GM20000 (cell line): ENCODE results near the gene MSI2.
"Not testable (repeated sequence)": the region's sequence is repeated elsewhere in the genome, so short reads cannot be mapped to it uniquely, and the experiment has no call there.

Experiments used
- DNase-seq: peaks from one replicate; pipeline ENCODE4 v3.0.0; 2012; ENCODE audit warnings: low spot score
- TF ChIP-seq, protein P1 (sequence below): IDR thresholded peaks from 2 replicates; pipeline ENCODE4 v1.5.1; 2012; ENCODE audit warnings: mild to moderate bottlenecking, control low read depth; ENCODE audit errors: extremely low read depth, missing control alignments

The MSI2 gene

DNA sequence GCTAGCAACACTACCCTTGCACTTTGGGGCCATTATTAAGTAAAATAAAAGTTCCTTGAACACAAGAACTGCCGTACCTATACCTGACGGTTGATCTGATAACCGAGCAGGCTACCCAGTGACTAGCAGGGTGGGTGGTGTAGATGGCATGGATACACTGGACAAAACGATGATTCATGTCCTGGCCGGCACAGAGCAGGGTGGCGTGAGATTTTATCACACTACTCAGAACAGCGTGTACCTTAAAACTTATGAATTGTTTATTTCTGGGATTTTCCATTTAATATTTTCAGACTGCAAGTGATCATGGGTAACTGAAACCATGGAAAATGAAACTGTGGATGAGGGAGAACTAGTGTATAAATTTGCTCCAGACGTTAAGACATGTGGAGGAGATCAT, 41.0 kb upstream of the MSI2 start:
- no peak for DNase-seq
- TF ChIP-seq, protein P1, sequence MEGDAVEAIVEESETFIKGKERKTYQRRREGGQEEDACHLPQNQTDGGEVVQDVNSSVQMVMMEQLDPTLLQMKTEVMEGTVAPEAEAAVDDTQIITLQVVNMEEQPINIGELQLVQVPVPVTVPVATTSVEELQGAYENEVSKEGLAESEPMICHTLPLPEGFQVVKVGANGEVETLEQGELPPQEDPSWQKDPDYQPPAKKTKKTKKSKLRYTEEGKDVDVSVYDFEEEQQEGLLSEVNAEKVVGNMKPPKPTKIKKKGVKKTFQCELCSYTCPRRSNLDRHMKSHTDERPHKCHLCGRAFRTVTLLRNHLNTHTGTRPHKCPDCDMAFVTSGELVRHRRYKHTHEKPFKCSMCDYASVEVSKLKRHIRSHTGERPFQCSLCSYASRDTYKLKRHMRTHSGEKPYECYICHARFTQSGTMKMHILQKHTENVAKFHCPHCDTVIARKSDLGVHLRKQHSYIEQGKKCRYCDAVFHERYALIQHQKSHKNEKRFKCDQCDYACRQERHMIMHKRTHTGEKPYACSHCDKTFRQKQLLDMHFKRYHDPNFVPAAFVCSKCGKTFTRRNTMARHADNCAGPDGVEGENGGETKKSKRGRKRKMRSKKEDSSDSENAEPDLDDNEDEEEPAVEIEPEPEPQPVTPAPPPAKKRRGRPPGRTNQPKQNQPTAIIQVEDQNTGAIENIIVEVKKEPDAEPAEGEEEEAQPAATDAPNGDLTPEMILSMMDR = no peak

DNA sequence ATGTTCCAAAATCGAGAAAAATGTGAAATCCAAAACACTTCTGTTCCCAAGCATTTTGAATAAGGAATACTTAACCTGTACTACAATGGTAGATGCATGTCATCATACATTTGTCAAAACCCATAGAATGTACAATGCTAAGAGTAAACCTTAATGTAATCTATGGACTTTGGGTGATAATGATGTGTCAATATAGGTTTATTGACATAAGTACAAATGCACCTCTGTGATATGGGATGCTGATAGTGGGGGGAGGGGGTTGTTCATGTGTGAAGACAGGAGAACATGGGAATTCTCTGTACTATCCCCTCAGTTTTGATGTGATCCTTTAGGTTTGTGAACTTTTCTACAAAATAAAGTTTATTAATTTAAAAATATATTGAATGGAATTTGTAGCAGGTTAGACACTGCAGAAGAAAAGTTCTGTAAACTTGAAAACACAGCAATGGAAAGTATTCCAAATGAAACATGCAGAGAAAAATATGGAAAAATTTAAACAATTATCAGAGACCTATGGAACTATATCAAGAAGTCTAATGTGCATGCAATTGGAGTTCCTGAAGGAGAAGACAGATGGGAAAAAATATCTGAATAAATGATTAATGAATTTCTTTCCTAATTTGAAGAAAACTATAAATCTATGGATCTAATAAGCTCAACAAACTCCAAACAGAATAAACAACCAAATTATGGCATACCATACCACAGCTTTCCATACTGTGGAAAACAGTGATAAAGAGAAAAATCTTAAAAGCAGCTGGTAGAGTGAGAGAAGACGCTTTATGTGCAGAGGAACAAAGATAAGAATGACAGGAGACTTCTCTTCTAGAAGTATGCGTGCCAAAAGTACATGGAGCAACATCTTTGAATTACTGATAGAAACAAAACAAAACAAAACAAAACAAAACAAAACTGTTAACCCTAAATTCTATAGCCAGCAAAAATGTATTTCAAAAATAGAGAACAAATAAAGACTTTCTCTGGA, 34.7 kb upstream of the MSI2 start:
- DNase-seq = no peak
- TF ChIP-seq, protein P1 = no peak

DNA sequence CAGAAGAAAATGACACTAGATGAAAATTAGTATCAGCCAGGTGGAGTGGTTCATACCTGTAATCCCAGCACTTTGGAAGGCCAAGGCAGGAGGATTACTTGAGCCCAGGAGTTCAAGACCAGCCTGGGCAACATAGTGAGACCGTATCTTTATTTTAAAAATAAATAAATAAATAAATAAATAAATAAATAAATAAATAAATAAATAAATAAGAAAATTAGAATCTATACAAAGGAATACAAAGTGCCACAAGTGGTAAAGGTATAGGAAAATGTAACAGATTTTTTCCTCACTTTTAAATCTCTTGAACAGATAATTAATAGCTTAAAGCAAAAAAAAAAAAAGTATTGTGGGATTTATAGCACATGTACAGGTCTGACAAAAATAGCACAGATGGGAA, 33.9 kb upstream of the MSI2 start:
- not testable (repeated sequence) for DNase-seq

DNA sequence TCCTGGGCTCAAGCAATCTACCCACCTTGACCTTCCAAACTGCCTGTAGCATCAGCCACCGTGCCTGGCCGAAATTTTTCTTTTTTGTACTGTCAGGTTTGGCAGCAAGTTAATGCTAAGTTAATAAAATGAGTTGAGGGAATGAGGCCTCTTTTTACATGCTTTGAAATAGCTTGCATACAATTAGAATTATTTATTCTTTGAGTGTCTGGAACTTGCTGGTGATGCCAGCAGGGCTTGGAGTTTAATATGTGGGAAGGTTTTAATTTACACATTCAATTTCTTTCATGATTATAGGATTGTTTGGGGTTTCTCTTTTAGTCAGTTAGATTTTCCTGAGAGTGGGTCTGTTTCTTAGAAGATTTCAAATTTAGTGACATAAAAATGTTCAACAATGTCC, 31.2 kb upstream of the MSI2 start:
- DNase-seq = no peak
- TF ChIP-seq, protein P1 = no peak

DNA sequence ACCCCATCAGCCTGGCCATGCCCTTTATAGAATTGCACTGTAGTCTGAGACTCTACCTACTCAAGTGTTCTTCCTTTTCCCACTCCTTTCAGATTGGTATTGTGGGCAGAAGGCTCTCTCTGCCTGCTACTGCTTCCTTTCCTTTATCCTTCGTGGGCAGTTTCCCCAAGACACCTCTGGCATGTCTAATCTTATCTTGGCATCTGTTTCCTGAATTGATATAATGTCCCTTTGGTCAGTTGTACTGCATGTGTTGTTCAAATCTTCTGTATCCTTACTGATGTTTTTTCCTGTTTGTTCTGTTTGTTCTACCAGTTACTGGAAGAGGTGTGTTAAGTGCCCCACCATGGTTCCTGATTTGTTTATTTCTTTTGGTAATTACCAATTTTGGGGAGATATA, 29.5 kb upstream of the MSI2 start:
- TF ChIP-seq, protein P1 = no peak
- DNase-seq = no peak

DNA sequence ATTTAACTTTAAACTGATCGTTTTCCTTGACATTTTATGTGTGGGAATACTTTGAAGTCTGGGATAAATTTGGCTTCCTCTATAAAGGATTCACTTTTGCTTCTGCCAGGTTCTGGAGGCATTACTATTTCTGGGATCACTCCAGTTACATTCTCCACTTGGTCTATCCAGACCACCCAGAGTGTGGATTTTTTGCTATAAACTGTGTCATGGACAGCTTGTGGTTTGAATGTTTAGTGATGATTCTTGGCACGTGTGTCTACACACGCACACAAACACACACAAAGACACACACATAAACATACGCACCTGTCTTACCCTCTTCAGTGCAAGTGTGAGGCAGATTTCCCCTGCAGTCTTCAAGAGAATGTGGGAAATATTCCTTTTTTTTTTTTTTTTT, 27.4 kb upstream of the MSI2 start:
- no peak for DNase-seq
- TF ChIP-seq, protein P1 = no peak

DNA sequence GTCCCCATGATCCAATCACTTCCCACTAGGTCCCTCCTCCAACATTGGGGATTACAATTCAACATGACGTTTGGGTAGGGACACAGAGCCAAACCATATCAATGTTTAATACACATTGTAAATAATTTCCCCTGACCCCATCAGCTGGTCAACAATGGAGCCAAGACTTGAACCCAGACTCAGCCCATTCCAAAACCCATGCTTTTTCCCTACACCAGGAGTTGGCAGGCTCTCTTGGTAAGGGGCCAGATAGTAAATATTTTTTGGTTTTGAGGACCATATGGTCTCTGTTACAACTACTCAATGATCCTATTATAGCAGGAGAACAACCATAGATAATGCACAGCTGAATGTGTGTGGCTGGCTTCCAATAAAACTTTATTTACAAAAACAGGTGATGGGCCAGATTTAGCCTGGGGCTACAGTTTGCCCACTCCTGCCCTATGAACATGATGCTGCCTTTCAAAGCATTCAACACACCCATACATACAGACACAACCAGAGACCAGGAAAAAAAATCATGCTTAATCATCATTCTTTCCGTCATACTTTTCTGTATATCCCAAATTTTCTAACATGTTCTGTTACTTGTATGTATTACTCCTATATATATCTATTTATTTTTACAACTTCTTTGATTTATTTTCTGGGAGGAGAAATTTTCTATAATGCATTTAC, 22.1 kb upstream of the MSI2 start:
- TF ChIP-seq, protein P1 = no peak
- no peak for DNase-seq

DNA sequence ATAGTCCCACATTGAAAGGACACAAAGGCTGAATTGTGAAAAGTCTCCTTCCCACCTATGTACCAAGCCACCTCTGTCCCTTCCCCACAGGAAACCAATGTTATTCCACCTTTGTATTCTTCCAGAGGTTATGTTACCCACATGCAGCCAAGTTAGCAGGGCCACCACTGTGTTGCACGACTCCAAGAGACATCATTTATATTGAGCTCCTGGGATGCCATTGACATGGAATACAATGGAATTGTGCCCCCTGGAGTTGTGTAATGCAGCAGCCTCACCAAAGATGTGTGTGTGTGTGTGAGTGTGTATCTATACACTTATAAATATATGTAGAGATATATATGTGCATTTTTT, 21.6 kb upstream of the MSI2 start:
- TF ChIP-seq, protein P1 = no peak
- DNase-seq = no peak
